Epidermal melanocyte (primary cell): ENCODE measurements around the gene CCDC66.
"Not testable (repeated sequence)": the region's sequence is repeated elsewhere in the genome, so short reads cannot be mapped to it uniquely, and the experiment has no call there.

Source experiments
- DNase-seq: peaks from one replicate; pipeline ENCODE4 v3.0.0; 2011; ENCODE audit warnings: low spot score; ENCODE audit not compliant: insufficient read length

Gene CCDC66

DNA sequence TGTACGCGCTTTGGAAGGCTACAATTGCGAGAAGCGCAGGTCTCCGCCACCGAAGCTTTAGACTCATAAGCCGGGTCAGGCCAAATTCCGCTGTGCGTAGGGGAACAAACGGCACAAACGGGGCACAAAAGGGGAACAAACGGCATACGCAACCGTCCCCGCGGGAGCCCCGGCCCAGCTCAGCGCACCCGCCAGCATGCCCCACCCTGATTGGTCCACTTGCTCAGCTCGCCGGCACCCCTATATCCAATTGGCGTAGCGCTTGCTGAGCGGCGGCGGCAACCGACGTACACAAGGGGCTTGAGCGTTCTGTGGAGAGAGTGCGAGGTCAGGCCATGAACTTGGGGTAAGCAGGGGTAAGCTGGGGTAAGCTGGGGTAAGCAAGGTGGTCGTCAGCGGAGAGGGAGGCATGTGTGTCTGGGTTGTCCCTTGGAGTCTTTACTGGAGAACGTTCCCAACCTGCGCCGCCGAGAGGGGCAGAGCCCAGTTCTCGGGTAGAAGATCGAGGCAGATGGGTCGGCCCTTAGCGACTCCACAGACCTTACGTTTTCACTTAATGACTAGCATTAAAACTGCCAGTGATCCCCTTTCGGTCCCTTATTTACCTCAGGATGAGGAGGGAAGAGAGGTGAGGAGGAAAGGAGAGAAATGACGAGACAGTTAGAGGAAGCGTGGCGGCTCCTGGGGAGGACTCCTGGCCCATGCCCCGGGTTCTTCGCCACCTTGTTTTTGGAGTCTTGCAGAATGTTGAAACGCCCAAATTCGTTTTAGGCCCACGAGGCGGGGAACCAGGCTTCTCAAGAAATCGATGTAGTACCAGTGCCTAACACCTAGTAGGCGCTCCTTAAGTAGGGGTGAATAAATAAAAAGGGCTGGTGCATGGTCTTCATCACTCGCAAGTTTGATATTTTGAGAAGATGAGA lies at the start of gene CCDC66:
Gene CCDC66 (plus strand): TSS at position 268 of the 923 bp plus-strand sequence. CDS start 68 bp downstream, at position 336.
- DNase-seq, result peak; percentile 70

DNA sequence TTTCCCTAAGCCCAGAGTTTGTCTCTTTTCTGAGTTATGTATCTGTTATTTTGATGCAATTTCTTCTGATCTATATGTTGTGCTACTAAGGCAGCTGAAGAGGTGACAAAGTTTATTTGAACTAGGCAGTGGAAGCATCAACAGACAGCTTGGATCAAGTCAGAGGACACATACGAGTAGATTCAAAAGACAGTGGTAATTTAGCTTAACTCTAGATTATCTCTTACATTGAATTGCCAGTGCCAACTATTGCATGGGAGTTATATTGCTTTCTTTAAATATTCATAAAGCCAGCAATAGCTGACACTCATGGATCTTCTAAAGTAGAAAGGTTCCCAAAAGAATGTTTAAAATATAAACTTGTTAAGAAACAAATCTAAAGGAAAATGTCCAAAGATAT lies 37.3 kb upstream of the CCDC66 start:
- DNase-seq, result no peak

DNA sequence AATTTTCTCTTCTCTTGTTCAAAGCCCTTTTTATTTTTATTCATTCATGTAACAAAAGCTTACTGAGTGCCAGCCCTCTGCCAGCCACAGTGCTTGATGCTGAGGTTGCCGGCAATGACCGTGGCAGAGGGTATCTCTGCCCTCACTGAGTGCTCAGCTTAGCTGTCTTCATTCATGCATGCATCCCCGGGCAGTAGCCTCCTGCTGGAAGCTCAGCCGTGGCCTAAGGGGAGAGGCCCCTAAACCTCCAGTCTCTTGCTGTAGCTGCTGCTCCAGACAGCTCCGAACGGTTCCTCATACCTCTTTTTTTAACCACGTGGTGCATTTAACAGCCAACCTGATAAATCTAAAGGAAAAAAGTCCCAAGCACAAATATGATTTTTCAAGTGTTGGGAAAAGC lies 34.6 kb upstream of the CCDC66 start:
- no peak for DNase-seq

DNA sequence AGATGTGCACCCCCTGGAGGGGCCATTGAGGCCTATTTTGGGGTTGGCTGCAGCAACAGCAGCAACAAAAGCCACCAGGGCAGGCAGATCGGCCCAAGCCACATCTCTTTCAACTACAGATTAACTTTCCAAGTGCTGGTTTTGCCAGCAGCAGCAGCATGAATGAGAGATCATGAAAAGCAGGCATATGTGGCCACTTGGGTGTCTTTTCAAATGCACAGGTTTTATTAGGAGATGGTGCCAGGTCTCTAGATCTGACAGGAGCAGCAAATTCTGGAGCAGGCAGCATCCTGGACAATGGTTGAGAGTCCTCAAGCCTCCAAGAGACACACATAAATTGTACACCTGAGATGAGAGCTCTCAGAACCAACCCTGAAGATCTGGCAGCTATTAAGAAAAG lies 31.7 kb upstream of the CCDC66 start:
- no peak for DNase-seq

DNA sequence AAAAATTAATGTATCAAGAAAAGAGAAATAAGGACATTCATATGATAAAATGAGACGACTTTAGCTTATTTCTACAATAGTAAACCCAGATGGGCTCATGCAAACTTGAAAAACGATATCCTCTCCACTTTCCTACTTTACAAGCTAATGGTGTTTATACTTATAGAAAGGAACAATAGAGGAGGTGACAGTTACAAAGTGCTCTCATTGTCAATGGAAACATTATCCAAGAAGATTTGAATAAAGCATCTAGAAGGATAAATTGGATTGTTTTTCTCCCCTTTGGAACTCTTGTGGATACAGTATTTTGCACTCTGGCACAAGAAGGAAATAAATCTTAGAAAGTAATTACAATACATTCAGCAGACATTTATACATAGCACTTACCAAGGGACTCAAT lies 20.2 kb upstream of the CCDC66 start:
- DNase-seq, result no peak

DNA sequence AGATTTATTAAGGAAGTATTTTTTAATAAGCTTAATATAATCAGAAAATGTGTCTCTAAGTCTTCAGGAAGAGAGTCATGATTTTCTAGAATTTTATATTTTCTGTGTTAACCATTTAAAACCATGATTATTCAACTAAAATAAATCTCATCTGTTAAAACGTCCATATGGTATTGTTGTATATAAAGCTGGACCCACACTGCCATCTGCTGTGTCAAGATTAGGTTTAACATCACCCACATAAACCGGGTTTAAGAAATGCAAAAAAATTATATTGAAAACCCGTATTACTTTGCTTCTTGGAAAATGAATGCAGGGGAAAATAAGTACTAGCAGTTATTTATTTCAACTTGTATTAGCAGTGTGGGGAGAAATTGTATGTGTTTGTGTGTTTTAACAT lies 9.5 kb upstream of the CCDC66 start:
- no peak for DNase-seq

DNA sequence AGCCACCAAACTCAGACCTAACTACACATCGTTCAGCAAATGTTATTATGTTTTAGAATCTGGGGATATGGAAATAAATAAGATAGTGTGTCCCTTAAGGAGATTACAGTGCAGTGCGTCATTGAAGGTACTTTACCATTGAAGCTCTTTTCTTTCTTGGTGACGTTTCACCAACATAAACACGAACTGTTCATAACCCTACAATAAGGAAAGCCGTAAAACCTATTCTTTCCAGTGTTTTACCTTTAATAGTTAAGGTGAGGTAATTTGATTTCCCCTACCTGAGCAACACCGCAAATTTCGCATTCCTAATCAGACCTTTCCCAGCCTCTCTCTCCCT lies 826 bp downstream of the CCDC66 start:
- DNase-seq, result no peak

DNA sequence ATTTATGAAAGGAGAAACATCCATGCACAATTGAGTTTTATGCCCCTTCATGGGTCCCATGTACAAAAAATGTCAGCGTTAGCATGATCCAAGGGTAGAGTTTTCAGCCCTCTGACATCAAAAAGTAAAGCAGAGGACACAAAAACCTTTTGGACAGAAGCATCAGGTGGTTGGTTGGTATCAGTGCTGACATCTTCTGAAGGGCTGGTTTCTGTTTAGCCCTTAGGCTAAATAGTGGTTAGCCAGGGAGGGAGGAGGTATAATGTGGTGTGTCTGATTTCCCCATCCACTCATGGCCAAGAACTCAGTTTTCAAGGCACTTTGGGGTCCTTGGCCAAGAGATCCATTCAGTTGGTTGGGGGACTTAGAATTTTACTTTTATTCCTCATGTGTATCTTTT lies 16.5 kb downstream of the CCDC66 start:
- no peak for DNase-seq

DNA sequence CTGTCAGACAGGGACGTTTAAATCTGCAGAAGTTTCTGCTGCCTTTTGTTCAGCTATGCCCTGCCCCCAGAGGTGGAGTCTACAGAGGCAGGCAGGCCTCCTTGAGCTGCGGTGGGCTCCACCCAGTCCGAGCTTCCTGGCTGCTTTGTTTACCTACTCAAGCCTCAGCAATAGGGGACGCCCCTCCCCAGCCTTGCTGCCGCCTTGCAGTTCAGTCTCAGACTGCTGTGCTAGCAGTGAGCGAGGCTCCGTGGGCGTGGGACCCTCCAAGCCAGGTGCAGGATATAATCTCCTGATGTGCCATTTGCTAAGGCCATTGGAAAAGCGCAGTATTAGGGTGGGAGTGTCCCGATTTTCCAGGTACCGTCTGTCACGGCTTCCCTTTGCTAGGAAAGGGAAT lies 25.0 kb downstream of the CCDC66 start:
- DNase-seq, result not testable (repeated sequence)

DNA sequence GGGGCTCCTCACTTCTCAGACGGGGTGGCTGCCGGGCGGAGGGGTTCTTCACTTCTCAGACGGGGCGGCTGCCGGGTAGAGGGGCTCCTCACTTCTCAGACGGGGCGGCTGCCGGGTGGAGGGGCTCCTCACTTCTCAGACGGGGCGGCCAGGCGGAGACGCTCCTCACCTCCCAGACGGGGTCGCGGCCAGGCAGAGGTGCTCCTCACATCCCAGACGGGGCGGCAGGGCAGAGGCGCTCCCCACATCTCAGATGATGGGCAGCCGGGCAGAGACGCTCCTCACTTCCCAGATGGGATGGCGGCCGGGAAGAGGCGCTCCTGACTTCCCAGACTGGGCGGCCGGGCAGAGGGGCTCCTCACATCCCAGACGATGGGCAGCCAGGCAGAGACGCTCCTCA lies 27.3 kb downstream of the CCDC66 start:
- DNase-seq, result not testable (repeated sequence)

DNA sequence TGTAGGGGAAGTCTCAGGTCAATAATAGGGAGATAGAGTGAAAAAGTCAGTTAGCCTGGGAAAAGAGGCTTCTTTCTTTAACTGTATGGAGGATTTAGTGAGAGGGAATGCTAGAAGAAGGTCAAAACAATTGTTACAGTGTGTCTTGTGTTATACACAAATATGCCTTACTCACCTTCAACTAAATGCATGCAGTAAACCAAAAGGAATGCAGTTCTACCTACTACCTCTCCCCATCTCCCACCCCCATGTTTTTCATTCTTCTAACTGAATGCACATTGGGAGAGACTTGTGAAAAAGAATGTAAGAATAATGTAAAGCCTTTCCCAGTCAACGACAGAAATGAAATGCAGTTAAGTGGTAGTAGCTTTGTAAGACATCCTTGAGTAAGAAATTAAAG lies 33.8 kb downstream of the CCDC66 start:
- no peak for DNase-seq

DNA sequence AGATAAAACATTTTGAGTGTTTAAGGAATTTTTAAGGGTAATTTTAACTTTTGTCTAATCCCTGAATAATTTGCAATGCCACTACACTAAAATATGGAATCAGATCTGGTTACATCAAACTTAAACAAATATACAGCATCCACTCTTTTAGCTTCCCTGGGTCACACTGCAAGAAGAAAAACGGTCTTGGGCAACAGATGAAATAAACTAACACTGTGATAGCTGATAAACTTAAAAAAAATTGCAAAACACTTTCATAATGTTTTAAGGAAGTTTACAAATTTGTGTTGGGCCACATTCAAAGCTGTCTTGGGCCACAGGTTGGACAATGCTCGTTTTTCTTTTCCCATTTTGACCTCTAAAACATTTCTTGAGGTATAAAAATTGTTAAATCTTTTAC lies 34.3 kb downstream of the CCDC66 start:
- no peak for DNase-seq

DNA sequence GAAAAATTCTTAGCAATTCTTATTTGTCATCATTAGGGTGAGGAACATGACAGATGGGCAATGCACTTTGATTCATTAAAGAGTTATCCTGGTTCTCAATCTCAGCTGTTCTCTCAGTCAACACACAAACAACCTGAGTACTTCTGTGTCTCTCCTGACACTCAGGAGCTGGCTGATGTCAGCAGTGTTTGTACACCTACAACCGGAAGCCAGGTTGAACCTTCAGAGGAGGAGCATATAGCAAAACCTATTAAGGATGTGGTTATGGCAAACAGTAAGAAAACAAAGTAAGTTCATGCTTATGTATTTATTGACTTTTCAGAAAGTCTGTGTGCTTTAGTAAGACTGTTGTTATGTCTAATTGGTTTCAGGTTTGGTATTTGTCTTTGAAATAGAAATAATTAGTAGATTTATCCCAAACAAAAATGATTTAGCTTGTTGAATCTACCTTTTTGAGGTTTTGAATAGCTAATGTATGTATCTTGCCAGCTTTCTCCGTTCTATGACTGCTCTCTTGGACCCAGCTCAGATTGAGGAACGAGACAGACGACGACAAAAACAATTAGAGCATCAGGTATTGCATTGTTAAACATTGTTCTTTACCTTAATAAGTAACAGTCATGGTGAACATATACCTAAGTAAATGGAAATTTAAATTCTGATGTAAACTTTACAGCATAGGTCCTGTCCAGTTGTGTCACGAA lies 36.6 kb downstream of the CCDC66 start:
- no peak for DNase-seq

DNA sequence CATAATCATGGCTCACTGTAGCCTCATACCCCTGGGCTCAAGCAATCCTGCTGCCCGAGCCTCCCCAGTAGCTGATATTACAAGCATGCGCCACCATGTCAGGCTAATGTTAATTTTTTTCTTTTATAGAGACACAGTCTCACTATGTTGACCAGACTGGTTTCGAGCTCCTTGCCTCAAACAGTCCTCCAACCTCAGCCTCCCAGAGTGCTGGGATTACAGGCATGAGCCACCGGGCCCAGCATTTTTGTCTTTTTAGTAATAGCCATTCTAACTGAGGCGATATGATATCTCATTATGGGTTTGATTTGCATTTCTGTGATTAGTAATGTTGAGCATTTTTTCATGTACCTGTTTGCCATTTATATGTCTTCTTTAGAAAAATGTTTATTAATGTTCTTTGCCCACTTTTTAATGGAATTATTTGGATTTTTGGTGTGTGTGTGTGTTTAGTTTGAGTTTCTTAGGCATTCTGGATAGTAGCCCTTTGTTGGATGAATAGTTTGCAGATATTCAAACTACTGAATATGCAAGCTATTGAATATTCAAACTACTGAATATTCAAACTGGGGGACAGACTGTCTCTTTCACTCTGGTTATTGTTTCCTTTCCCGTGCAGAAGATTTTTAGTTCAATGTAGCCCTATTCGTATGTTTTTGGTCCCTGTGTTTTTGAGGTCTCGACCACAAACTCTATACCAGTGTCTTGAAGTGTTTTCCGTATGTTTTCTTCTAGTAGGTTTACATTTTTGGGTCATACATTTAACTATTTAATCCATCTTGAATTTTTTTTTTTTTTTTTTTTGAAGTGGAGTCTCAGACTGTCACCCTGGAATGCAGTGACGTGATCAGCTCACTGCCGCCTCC lies 39.2 kb downstream of the CCDC66 start:
- no peak for DNase-seq

DNA sequence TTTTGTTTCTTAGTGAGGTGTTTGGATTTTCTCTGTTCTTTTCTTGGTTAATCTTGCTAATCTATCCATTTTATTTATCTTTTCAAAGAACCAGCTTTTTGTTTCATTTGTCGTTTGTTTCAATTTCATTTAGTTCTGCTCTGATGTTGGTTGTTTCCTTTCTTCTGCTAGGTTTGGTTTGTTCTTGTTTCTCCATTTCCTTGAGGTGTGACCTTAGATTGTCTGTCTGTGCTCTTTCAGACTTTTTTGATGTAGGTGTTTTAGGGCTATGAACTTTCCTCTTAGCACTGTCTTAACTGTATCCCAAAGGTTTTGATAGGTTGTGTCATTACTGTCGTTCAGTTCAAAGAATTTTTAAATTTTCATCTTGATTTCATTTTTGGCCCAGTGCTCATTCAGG lies 51.5 kb downstream of the CCDC66 start:
- DNase-seq, result not testable (repeated sequence)

DNA sequence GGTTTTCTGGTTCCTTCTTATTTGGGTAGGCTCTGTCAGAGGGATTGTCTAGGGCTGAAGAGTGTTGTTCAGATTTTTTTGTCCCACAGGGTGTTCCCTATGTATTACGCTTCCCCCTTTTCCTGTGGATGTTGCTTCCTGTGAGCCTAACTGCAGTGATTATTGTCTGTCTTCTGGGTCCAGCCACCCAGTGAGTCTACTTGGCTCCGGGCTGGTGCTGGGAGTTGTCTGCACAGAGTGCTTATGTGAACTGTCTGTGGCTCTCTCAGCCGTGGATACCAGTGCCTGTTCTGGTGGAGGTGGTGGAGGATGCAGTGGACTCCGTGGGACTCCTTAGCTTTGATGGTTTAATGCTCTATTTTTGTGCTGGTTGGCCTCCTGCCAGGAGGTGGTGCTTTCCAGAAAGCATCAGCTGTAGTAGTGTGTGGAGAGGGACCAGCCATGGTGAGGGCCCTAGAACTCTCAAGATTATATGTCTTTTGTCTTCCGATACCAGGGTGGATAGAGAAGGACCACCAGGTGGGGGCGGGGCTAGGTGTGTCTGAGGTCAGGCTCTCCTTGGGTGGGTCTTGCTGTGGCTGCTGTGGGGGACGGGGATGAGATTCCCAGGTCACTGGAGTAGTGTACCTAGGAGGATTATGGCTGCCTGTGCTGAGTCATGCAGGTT lies 53.8 kb downstream of the CCDC66 start:
- no peak for DNase-seq

DNA sequence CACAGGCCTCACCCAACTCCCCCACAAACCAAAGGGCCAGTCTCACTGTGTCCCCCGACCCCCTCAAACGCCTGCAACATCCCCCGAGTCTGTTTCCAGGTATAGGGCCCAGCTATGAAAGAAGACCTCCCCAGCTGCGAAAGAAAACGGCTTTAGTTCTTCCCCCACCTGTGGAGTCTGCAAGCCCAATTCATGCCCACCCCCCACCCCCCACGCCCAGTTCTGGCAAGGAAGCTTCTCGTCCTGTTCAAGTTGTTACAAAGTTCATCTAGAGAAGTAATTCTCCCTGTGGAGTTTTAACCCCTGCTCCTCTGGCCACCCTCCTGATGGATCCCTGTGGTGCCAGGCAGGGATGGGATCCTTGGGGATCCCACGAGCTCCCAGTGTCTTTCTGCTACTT lies 54.4 kb downstream of the CCDC66 start:
- DNase-seq, result no peak

DNA sequence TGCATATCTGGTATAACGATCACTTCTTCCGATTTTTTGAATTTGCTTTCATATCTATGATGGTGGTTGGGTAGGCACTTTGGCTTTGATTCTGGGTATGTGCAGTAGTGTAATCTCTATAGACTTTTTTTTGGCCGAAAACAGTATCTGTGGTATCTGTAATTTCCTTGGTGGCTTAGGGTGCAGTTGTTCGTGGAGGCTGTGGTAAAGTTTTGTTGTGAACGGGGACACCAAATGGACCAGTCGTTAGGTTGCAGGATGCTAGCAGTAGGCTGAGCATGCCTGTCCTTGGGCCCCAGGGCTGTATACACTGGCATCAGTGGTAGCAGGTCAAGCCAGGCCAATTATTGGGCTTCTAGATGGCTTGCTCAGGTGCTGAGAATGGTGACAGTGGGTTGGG lies 55.2 kb downstream of the CCDC66 start:
- DNase-seq, result no peak

DNA sequence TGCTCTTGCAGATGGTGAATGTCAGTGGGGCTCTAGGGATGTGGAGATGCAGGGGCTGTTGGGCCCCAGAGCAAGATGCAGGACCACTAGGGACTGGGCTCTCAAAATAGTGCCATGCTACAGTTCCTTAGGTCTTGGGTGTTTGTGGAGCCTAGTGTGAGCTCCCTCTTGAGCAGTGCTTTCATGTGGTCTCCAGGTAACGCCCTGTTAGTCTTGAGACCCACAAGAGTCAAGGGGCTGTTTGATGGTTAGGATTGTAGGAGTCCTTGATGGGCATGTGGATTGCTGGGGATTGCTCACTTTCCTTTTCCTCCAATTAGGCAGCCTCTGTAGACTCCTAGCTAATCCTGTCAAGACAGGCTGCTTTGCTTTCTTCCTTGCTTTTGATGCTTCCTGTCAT lies 56.0 kb downstream of the CCDC66 start:
- no peak for DNase-seq

DNA sequence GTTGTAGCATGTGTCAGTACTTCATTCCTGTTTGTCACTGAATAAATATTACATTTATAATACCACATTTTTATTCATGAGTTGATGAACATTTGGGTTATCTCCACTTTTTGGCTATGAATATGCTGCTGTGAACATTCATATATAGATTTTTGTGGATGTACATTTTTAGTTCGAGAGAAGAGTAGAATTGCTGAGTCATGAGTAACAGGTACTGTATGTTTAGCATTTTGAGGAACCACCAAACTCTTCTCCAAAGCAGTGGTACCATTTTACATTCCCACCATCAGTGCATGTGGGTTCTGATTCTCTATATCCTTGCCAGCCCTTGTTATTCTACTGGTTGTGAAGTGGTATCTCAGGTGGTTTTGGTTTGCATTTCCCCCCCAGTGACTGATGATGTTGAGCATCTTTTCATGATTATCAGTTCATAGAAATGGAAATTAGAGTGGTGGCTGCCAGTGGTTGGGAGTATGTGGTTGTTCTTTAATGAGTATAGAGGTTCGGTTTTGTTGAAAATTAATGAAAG lies 59.6 kb downstream of the CCDC66 start:
- no peak for DNase-seq

DNA sequence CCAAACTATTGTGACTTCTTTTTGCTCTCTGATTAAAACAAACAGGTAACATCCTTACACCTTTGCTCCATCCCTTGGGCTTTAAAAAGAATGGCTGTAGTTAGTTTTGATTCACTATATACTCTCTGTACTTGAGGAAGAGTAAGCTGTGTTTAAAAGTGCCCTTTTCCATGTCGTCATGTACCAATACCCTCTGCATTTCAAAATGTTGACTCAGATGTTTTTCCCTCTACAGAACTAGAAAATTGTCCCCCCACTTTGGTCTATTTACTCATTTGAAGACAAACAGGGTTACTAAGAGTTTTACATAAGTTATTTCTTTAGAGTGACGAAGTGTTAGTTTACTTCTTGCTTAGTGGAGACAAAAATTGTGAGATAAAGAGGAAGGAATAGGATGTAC lies 63.4 kb downstream of the CCDC66 start:
- no peak for DNase-seq
